HEK293 (cell line): Measurements from ENCODE around the gene UPP2.

Experiments
- CTCF ChIA-PET: fragments of 350-600 bp; formaldehyde crosslinking; extraction: SDS; loops from one replicate; lab custom pipeline; 2021; ENCODE audit warnings: antibody characterized with exemption; lab: Yijun Ruan, JAX
- POLR2A ChIA-PET: fragments of 300-600 bp; formaldehyde crosslinking; extraction: SDS; loops from one replicate; lab custom pipeline; 2020; ENCODE audit warnings: antibody characterized with exemption, inconsistent platforms; lab: Yijun Ruan, JAX
- H3K27ac ChIP-seq: fragments of 200-500 bp; sonication (Bioruptor generic); 2 replicates; pipeline ENCODE4 v1.5.1; 2014; ENCODE audit warnings: low read depth, low read length, control low read depth, inconsistent platforms; ENCODE audit errors: extremely low read depth
- H3K36me3 ChIP-seq, 2 experiments: fragments of 200-500 bp in 1 of 2; sonication (Bioruptor generic) in 1 of 2; 1 replicate in 1 of 2; 2 replicates in 1 of 2; pipeline ENCODE4 v1.5.1; 2014 to 2017; ENCODE audit warnings: inconsistent platforms in 2 of 2, low read length in 2 of 2; ENCODE audit not compliant: control insufficient read depth in 2 of 2, insufficient read depth in 1 of 2
- H3K4me1 ChIP-seq: fragments of 200-500 bp; sonication (Bioruptor generic); 2 replicates; pipeline ENCODE4 v1.5.1; 2014; ENCODE audit warnings: mild to moderate bottlenecking, low read length, inconsistent platforms; ENCODE audit not compliant: control insufficient read depth, insufficient read depth
- H3K4me3 ChIP-seq: 2 replicates; pipeline ENCODE4 v1.5.1; 2011; ENCODE audit warnings: low read depth, mild to moderate bottlenecking, control low read depth, low read length, moderate library complexity
- H3K9me3 ChIP-seq: fragments of 200-500 bp; sonication (Bioruptor generic); 2 replicates; pipeline ENCODE4 v1.5.1; 2014; ENCODE audit warnings: low read depth, low read length, inconsistent platforms; ENCODE audit not compliant: control insufficient read depth, insufficient read depth
- KLF1 ChIP-seq: fragments of 450-650 bp; formaldehyde crosslinking; IDR thresholded peaks from 2 replicates; pipeline ENCODE4 v1.5.1; 2016; ENCODE audit warnings: missing biosample characterization, missing genetic modification characterization
- MEIS1 ChIP-seq: sonication (generic); formaldehyde crosslinking; IDR thresholded peaks from 2 replicates; pipeline ENCODE4 v1.8.1; 2022; ENCODE audit warnings: missing genetic modification reagents, mild to moderate bottlenecking, borderline replicate concordance
- PRDM2 ChIP-seq: fragments of 450-650 bp; formaldehyde crosslinking; IDR thresholded peaks from 2 replicates; pipeline ENCODE4 v1.5.1; 2016; ENCODE audit warnings: missing biosample characterization, missing genetic modification characterization, borderline replicate concordance
- SALL2 ChIP-seq: fragments of 450-650 bp; formaldehyde crosslinking; IDR thresholded peaks from 2 replicates; pipeline ENCODE4 v1.5.0; 2017; ENCODE audit warnings: missing biosample characterization, mild to moderate bottlenecking, missing genetic modification characterization, borderline replicate concordance
- SCRT2 ChIP-seq: fragments of 450-650 bp; formaldehyde crosslinking; IDR thresholded peaks from 2 replicates; pipeline ENCODE4 v1.5.1; 2016; ENCODE audit warnings: missing biosample characterization, missing genetic modification characterization
- SETDB1 ChIP-seq: IDR thresholded peaks from one replicate; pipeline ENCODE4 v1.6.1; 2017; ENCODE audit warnings: mild to moderate bottlenecking, low read length, moderate library complexity, mixed read lengths; ENCODE audit not compliant: insufficient read length
- ZBTB1 ChIP-seq: fragments of 450-650 bp; formaldehyde crosslinking; IDR thresholded peaks from 2 replicates; pipeline ENCODE4 v1.5.1; 2016; ENCODE audit warnings: missing biosample characterization, missing genetic modification characterization
- ZBTB17 ChIP-seq: fragments of 450-650 bp; formaldehyde crosslinking; IDR thresholded peaks from 2 replicates; pipeline ENCODE4 v1.5.1; 2016; ENCODE audit warnings: missing biosample characterization, missing genetic modification characterization
- ZBTB7A ChIP-seq: fragments of 450-650 bp; formaldehyde crosslinking; IDR thresholded peaks from 2 replicates; pipeline ENCODE4 v1.5.1; 2016; ENCODE audit warnings: low read depth, missing biosample characterization, missing genetic modification characterization
- ZIC2 ChIP-seq: fragments of 450-650 bp; formaldehyde crosslinking; IDR thresholded peaks from 2 replicates; pipeline ENCODE4 v1.5.1; 2016; ENCODE audit warnings: missing biosample characterization, missing genetic modification characterization
- ZNF112 ChIP-seq: fragments of 450-650 bp; formaldehyde crosslinking; IDR thresholded peaks from 2 replicates; pipeline ENCODE4 v1.5.0; 2017; ENCODE audit warnings: missing biosample characterization, missing genetic modification characterization
- ZNF114 ChIP-seq: fragments of 450-650 bp; formaldehyde crosslinking; IDR thresholded peaks from 2 replicates; pipeline ENCODE4 v1.5.0; 2017; ENCODE audit warnings: missing biosample characterization, missing genetic modification characterization
- ZNF248 ChIP-seq: fragments of 450-650 bp; formaldehyde crosslinking; IDR thresholded peaks from 2 replicates; pipeline ENCODE4 v1.5.1; 2017; ENCODE audit warnings: missing biosample characterization, missing genetic modification characterization
- ZNF274 ChIP-seq, 2 experiments: fragments of 200-500 bp in 1 of 2; fragments of 450-650 bp in 1 of 2; sonication (Bioruptor generic) in 1 of 2; formaldehyde crosslinking in 1 of 2; IDR thresholded peaks; 2 replicates each; pipeline versions ENCODE4 v1.5.1 to v1.6.1; 2014 to 2016; ENCODE audit warnings: borderline replicate concordance in 1 of 2, inconsistent platforms in 1 of 2, low read length in 1 of 2, missing biosample characterization in 1 of 2, missing genetic modification characterization in 1 of 2
- ZNF521 ChIP-seq: fragments of 450-650 bp; formaldehyde crosslinking; IDR thresholded peaks from 2 replicates; pipeline ENCODE4 v1.5.1; 2017; ENCODE audit warnings: missing biosample characterization, mild to moderate bottlenecking, missing genetic modification characterization
- ZNF561 ChIP-seq: fragments of 450-650 bp; IDR thresholded peaks from 2 replicates; pipeline ENCODE4 v1.5.1; 2018; ENCODE audit warnings: missing biosample characterization, missing genetic modification characterization, borderline replicate concordance
- ZNF660 ChIP-seq: fragments of 450-650 bp; IDR thresholded peaks from 2 replicates; pipeline ENCODE4 v1.5.1; 2018; ENCODE audit warnings: missing biosample characterization, mild to moderate bottlenecking, missing genetic modification characterization
- ZNF837 ChIP-seq: fragments of 450-650 bp; formaldehyde crosslinking; IDR thresholded peaks from 2 replicates; pipeline ENCODE4 v1.5.1; 2016; ENCODE audit warnings: missing biosample characterization, missing genetic modification characterization
- ZNF843 ChIP-seq: fragments of 450-650 bp; formaldehyde crosslinking; IDR thresholded peaks from 2 replicates; pipeline ENCODE4 v1.5.1; 2016; ENCODE audit warnings: missing biosample characterization, missing genetic modification characterization
- ZXDB ChIP-seq: fragments of 450-650 bp; formaldehyde crosslinking; IDR thresholded peaks from 2 replicates; pipeline ENCODE4 v1.5.1; 2016; ENCODE audit warnings: missing biosample characterization, missing genetic modification characterization
- TF ChIP-seq, protein P1 (sequence below): fragments of 450-650 bp; formaldehyde crosslinking; IDR thresholded peaks from 2 replicates; pipeline ENCODE4 v1.5.1; 2016; ENCODE audit warnings: missing biosample characterization, missing genetic modification characterization
- TF ChIP-seq, protein P2 (sequence below): fragments of 450-650 bp; formaldehyde crosslinking; IDR thresholded peaks from 2 replicates; pipeline ENCODE4 v1.5.1; 2016; ENCODE audit warnings: missing biosample characterization, missing genetic modification characterization

UPP2 gene

DNA sequence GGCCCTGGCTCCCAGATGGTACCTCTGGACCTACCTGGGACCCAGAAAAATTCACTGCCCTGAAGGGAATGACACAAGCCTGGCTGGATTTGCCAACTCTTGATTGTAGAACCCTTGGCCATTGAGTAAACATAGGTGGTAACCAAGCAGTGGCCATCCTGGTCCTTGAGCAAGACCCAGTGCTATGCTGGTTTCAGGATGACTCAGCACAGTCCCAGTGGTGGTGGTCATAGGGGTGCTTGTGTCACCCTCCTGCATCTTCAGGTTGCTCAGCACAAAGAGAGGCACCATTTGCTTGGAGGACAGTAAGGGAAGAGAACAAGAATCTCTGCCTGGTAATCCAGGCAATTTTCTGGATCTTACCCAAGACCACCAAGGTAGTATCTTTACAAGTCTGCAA lies 52.9 kb downstream of the UPP2 start:
- Histone ChIP-seq H3K9me3 (no peaks in the 10 kb centered on the region), H3K4me1 (no peaks in the 10 kb centered on the region), H3K4me3 (no peak overlapping the region), H3K27ac (no peak overlapping the region), H3K36me3 (no peaks in the 10 kb centered on the region)
- TF ChIP-seq ZBTB7A (tag by site-specific recombination) (no peak), PRDM2 (tag by site-specific recombination) (no peak), ZBTB1 (tag by site-specific recombination) (no peak), ZIC2 (tag by site-specific recombination) (no peak), MEIS1 (CRISPR knock-in tag) (no peak), SCRT2 (tag by site-specific recombination) (no peak), ZNF112 (tag by site-specific recombination) (no peak), SETDB1 (no peak)
- ChIA-PET CTCF (no interaction called here), POLR2A (no interaction called here)

DNA sequence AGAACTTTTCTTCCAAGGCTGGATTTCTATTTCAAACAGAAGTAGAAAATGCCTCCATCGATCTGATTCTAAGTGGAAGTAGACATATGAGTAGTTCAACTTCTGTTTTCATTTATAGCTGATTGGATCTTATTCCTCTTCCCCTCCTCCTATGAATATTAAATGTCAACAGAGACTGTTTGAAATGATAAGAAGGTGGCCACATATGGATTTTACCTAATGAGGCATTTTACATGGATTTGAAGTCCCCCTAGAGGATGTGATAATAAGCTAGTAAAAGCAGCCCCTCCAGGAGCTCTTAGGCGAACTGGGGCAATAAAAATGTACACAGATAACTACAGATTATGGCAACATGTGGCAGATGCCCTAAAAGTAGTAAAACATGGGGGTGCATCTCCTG lies 71.0 kb downstream of the UPP2 start:
- Histone ChIP-seq H3K4me1 (no peaks in the 10 kb centered on the region; the same call in 1 of the 2 replicates), H3K36me3 (no peaks in the 10 kb centered on the region), H3K9me3 (no peaks in the 10 kb centered on the region), H3K27ac (no peak overlapping the region), H3K4me3 (no peak overlapping the region)
- ChIA-PET POLR2A (no interaction called here), CTCF (interaction anchor here (0.5 to 2.1 kb wide), 6 partner anchors 26 to 148 kb away, joined by 3 to 6 read pairs (median 3); no protein-coding TSS in a partner anchor)
- TF ChIP-seq ZNF521 (tag by site-specific recombination) = no peak
- TF ChIP-seq ZNF843 (tag by site-specific recombination) = 0 out of 2 replicates have a peak, but pooled peaks have one; percentile 18

- H3K9me3 ChIP-seq = no peaks in the 10 kb centered on the region
- CTCF ChIA-PET = interaction anchor here (1.7 kb wide), 1 partner anchor 580 kb away, joined by 5 read pairs; no protein-coding TSS in a partner anchor
- H3K27ac ChIP-seq = no peak overlapping the region
- H3K4me3 ChIP-seq = no peak overlapping the region
- H3K4me1 ChIP-seq = no peaks in the 10 kb centered on the region; the same call in 1 of the 2 replicates
- no peaks in the 10 kb centered on the region for H3K36me3 ChIP-seq
- POLR2A ChIA-PET = no interaction called here
- no peak for TF ChIP-seq ZXDB (tag by site-specific recombination)
- TF ChIP-seq ZNF274 (IDR thresholded peaks at IDR 0.05; ENCODE audit: low read length) = no peak
- no peak for TF ChIP-seq ZNF274 (tag by site-specific recombination; IDR thresholded peaks at IDR 0.05; ENCODE audit: borderline replicate concordance)
- TF ChIP-seq ZBTB17 (tag by site-specific recombination) = no peak
- TF ChIP-seq, protein P1, sequence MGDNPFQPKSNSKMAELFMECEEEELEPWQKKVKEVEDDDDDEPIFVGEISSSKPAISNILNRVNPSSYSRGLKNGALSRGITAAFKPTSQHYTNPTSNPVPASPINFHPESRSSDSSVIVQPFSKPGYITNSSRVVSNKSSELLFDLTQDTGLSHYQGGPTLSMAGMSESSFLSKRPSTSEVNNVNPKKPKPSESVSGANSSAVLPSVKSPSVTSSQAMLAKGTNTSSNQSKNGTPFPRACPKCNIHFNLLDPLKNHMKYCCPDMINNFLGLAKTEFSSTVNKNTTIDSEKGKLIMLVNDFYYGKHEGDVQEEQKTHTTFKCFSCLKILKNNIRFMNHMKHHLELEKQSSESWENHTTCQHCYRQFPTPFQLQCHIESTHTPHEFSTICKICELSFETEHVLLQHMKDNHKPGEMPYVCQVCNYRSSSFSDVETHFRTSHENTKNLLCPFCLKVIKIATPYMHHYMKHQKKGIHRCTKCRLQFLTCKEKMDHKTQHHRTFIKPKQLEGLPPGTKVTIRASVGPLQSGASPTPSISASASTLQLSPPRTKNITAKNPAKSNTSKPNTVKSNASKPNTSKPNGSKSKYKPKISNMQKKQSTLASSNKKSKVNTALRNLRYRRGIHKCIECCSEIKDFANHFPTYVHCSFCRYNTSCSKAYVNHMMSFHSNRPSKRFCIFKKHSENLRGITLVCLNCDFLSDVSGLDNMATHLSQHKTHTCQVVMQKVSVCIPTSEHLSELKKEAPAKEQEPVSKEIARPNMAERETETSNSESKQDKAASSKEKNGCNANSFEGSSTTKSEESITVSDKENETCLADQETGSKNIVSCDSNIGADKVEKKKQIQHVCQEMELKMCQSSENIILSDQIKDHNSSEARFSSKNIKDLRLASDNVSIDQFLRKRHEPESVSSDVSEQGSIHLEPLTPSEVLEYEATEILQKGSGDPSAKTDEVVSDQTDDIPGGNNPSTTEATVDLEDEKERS (tag by site-specific recombination) = no peak
- no peak for TF ChIP-seq ZNF248 (tag by site-specific recombination)
- no peak for TF ChIP-seq ZNF114
- no peak for TF ChIP-seq KLF1 (tag by site-specific recombination)
- no peak for TF ChIP-seq ZNF561 (tag by site-specific recombination)
- TF ChIP-seq SALL2 (tag by site-specific recombination) = no peak
- TF ChIP-seq ZNF660 (tag by site-specific recombination) = no peak
- TF ChIP-seq, protein P2, sequence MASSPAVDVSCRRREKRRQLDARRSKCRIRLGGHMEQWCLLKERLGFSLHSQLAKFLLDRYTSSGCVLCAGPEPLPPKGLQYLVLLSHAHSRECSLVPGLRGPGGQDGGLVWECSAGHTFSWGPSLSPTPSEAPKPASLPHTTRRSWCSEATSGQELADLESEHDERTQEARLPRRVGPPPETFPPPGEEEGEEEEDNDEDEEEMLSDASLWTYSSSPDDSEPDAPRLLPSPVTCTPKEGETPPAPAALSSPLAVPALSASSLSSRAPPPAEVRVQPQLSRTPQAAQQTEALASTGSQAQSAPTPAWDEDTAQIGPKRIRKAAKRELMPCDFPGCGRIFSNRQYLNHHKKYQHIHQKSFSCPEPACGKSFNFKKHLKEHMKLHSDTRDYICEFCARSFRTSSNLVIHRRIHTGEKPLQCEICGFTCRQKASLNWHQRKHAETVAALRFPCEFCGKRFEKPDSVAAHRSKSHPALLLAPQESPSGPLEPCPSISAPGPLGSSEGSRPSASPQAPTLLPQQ (tag by site-specific recombination) = no peak
- TF ChIP-seq ZNF837 (tag by site-specific recombination) = no peak
Measured at GRCh38 chr2:158174495-158174894, 72.8 kb downstream of the UPP2 start.
